NCI-H526 treated with DMSO at 0.1 percent for 48 hours (cell line): ENCODE data around the gene FLVCR2.

Experiments
- DNase-seq: peaks from one replicate; lab custom pipeline; 2025; lab: John Stamatoyannopoulos, UW

FLVCR2 gene

DNA sequence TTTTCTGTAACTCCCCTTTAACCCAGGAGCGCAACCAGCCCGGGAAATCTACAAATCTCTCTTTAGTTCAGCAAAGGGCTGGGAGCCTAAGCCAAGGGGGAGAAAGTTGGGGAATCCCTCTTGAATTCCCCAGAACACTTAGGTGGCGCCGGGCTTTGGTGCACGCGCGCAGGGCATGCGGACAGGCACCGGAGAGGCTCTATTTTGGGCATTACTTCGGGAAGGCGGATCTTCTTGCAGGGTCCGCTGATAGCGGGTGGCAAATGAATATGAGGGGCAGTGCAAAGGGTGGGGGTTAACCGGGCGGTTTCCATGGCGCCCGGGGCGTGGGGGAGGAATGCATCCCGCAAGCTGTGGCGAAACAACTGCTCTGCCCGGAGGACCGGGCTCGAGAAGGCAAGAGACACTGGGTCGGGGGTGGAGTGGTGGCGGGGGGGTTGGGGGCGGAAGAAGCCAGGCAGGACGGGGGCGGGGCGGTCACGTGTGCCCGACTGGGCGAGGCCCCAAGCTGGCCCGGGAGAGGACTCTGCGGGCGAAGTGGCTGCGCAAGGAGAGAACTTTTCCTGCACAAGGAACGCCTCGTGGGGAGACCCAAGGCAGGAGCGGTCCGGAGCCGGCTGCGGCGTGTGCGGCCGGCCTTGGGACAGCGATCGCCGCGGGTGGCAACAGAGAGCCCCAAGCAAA lies at the start of gene FLVCR2:
FLVCR2 (plus strand) TSS at position 519 of the 684 bp plus-strand sequence. CDS start 353 bp downstream, outside the sequence.
- peak; percentile 14 for DNase-seq

DNA sequence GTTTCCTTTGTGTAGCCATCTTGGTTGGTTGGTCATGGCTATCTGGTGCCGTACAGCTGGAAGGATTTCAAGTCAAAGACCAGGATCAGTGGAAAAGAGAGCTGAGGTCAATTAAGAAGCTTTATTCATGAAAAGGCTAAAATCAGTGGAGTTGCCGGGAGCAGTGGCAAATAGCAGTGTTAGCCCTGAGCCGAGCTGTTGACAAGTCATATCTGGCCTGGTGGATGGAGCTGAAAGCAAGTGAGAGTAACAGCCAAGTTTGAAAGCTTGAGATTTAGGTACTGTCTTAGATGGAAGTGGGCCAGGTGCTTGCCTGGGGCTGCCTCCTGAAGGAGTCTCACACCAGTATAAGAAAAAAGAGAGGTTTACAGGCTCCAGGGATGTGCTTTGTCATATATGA lies 47.2 kb upstream of the FLVCR2 start:
- DNase-seq = no peak

DNA sequence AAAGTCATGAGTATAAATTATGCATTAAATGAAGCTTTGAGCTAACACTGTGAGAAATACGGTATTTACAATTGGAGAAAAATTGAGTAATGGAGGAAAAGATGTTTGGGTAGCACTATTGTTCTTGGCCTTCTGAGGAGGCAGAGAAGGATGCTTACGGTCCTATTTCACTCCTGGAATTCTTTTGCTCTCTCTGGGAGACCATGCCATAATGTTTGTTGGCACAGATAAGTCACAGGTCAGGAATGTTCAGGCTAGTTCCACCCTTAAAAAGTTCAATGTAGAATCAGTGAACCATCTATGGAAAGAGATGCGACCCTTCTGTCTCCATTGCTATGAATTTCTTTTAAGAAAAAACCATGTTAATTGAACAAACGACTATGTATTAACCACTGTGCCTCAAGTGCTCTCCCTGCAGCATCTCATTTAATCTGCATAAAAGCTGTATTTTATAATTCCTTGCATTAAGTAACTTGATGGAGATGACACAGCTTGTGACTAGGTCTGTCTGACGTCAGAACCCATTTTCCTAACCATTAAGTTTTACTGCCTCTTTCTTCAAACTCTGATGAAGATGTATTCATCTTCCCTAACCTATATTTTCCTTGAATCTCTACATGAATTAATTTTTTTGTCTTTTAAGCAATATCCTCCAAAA lies 46.6 kb upstream of the FLVCR2 start:
- no peak for DNase-seq

- no peak for DNase-seq
Measured at GRCh38 chr14:75533791-75534555, 44.4 kb upstream of the FLVCR2 start.

DNA sequence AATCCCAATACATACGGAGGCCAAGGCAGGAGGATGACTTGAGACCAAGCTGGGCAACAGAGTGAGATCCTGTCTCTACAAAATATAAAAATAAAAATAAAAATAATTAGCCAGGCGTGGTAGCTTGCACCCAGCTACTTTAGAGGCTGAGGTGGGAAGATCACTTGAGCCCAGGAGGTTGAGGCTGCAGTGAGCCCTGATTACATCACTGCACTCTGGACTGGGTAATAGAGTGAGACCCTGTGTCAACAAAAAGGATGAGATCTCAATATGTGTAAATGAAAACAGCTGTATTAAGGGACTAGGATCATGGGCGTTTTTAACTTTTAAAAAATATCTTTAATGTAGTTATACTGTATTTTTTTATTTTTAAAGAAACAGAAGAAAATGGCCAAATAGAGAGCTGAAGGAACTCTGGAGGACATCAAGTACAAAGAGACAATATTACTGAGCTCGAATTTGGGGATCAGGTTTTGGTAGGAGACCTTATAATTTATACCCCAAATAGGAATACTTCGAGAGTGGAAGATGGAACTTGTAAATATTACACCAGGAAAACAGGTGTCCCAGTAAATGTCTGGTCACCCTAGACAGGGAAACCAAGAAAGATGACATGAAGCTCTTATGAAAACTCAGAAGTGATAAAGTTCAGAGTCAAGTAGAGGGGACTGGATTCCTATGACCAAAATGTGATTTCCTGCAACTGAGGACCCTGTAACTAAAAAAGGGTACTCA lies 43.1 kb upstream of the FLVCR2 start:
- no peak for DNase-seq

- DNase-seq = no peak
Measured at GRCh38 chr14:75537071-75537470, 41.3 kb upstream of the FLVCR2 start.

- DNase-seq = no peak
Measured at GRCh38 chr14:75539162-75539560, 39.3 kb upstream of the FLVCR2 start.

DNA sequence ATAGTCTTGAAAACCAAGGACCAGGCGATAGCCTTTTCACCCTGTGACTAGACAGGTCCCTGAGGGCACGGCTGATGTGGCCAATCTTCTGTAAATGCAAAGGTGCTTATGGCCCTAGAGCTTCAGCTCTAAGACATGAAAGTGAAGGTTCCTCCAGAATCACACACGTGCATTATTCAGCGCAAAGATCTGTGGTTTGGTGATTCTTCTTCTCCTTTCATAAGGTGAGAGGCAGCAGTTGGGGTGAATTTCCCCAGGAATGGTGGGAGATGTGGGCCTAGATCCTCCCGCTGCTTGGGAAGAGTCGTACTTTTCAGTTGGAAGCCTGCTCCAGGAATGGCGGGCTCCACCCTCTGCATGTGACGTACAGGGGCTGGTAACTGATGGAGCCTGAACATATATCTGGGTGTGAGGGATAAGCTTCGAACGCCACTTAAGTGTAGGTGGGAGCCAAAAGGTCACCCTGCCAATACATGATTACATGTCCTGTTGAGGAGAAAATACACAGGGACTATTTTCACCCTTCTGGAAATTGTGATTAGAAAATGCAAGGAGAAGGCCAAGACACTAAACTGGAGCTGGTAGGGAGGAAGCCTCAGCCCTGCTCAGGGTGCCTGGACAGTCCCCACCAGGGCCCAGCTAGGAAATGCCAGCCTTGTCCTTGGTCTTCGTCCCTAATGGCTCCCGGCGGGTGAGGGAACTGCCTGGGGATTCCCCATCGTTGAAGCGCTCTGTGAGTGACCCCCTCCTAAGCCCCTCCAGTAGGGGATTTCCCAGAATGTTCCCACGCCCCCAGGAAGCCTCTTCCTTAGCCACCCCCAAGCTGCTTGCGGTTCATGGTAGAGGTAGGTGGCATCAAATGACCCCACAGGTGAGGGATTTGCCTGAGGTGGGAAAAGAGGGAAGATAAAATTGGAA lies 38.6 kb upstream of the FLVCR2 start:
- no peak for DNase-seq

- no peak for DNase-seq
Measured at GRCh38 chr14:75540479-75540851, 38.0 kb upstream of the FLVCR2 start.

GRCh38 chr14:75542588-75543091 lies 35.8 kb upstream of the FLVCR2 start:
- DNase-seq = no peak

DNA sequence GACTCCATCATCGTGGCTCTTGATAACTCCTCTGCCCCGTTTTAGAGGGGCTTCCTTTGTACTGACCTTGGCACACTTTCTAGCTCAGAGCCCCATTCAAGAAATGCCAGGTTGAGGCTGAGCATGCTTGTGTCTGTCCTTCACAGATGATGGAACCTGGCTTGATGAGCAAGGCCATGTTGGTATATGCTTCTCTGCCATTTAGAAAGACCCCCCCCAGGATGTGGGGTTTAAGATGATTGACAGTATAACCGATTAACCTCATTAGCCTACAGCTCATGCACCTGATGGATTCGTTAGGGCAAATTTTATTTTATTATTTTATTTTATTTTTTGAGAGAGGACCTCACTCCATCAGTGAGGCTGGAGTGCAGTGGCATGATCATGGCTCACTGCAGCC lies 35.2 kb upstream of the FLVCR2 start:
- DNase-seq = no peak

GRCh38 chr14:75543786-75544185 lies 34.6 kb upstream of the FLVCR2 start:
- no peak for DNase-seq

DNA sequence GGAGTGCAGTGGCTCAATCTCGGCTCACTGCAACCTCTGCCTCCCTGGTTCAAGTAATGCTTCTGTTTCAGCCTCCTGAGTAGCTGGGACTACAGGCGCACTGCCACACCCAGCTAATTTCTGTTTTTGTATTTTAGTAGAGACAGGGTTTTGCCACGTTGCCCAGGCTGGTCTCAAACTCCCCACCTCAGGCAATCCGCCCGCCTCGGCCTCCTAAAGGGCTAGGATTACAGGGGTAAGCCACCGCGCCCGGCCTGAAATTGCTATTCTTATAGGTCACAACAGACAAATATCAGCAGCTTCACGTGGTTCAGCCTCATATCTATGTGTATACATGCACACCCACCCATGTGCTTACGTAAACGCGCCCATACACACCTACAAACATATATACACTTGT lies 32.5 kb upstream of the FLVCR2 start:
- DNase-seq = no peak

DNA sequence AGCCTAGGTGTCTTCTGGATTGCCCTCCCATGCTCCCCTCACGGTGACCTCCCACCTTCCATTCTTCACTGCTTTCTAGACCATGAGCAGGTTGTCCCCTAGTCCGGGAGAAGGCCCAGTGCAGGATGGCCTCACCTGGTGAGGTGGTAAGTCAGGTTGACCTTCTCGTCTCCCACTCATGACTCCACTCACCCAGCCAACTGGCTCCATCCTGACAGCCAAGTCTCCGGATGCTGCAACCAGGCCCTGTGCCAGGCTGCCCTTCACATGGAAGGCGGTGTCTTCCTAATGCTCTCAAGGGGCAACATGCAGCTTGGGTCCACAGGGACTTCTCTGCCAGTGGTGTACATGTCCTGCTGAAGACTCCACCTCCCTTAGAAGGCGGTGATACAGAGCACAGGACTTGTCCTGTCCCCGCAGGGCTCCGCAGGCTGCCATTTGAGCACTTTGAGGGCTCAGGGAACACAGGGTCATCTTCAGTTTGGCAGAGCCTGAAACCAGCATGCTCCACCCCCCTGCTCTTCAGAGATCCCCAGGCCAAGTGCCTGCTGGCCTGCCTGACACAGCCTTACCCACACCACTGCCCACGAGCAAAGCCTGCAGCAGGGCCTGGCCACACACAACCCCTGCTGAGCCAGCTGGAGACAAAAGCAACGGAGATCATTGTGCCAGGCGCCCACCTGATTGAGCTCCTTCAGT lies 30.7 kb upstream of the FLVCR2 start:
- DNase-seq = no peak

DNA sequence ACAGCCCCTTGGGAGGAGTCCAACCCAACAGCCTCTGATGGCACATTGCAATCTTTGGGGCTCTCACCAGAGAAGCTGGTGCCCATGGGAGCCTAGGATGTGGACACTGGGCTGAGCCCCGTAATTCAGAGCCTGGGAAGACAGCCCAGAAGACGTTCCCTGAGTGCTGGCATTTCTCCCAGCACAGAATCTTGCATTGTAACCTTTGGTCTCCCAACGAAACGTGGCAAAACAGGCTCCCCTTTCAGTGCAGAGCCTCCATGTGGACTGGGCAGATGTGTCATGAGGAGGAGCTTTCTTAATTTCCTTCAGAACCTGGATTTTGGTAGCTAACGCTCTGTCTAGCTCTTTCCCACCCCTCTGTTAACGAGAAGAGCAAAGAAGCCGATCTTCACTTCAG lies 29.9 kb upstream of the FLVCR2 start:
- DNase-seq = no peak

DNA sequence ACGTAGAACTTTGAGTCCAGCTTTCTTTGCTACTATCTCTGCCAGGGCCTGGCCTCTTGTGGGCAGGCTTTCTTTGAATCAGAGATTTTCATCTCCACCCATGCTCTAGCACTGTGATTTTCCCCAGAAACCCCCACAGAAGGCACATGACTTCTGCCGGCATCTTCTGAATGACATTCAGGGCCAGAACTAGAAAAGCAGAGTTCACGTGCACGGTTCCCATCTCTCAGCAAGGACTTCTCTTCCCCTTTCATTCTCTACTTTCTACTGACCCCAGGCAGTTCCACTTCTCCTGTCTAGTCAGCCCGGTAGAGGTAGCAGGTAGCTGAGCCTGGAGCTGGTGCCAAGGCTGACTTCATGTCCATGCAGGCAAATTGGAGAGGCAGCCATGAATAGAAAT lies 29.3 kb upstream of the FLVCR2 start:
- no peak for DNase-seq

GRCh38 chr14:75551021-75551420 lies 27.4 kb upstream of the FLVCR2 start:
- no peak for DNase-seq

- no peak for DNase-seq
Measured at GRCh38 chr14:75553157-75553556, 25.3 kb upstream of the FLVCR2 start.

GRCh38 chr14:75553761-75554364 lies 24.6 kb upstream of the FLVCR2 start:
- no peak for DNase-seq

- no peak for DNase-seq
Measured at GRCh38 chr14:75554482-75554881, 23.9 kb upstream of the FLVCR2 start.
